GM23248 (cell line): ENCODE results near the gene RABEP1.

Experiments used
- EZH2 ChIP-seq: fragments of 200-600 bp; sonication (generic); IDR thresholded peaks from 2 replicates; pipeline ENCODE4 v1.6.1; 2018; ENCODE audit warnings: antibody characterized with exemption, mild to moderate bottlenecking; ENCODE audit not compliant: insufficient read depth, poor library complexity, severe bottlenecking
- EZH2phosphoT487 ChIP-seq: fragments of 200-600 bp; sonication (generic); IDR thresholded peaks from 2 replicates; pipeline ENCODE4 v1.6.1; 2018; ENCODE audit warnings: antibody characterized with exemption, moderate library complexity, mild to moderate bottlenecking, low read depth; ENCODE audit not compliant: insufficient read depth

- no peak for TF ChIP-seq EZH2
- no peak for TF ChIP-seq EZH2phosphoT487
Measured at GRCh38 chr17:5378566-5379207, 96.6 kb downstream of the RABEP1 start.
